Measurements from ENCODE around the gene DCXR. TPM values are rescaled to one million over a fixed set of nuclear protein-coding genes. Genes with fewer than 3 reads are reported as not detected.

Gene DCXR
- total RNA-seq, 1 experiment from 2014 or later, result 120 TPM

GRCh38 chr17:82081546-82081945 lies 44.0 kb upstream of the DCXR start:
- Histone ChIP-seq H3K9me3 (ENCODE audit: insufficient read depth, low read depth) (no peaks in the 10 kb centered on the region), H3K36me3 (ENCODE audit: low read depth) (no peaks in the 10 kb centered on the region), H3K4me1 (replicated peaks; ENCODE audit: insufficient read depth) (no peaks in the 10 kb centered on the region), H4K20me1 (ENCODE audit: insufficient read depth) (peaks cover 14% of the 10 kb centered on the region), H3F3A (ENCODE audit: insufficient read depth, low read depth) (peaks cover 11% of the 10 kb centered on the region), H3K27me3 (ENCODE audit: insufficient read depth, low read depth) (no peaks in the 10 kb centered on the region), H3K9me2 (ENCODE audit: insufficient read depth) (no peaks in the 10 kb centered on the region), H3K79me2 (ENCODE audit: low read depth) (no peaks in the 10 kb centered on the region), H3K4me3 (no peak overlapping the region), H3K27ac (no peak overlapping the region), H3K4me2 (no peak overlapping the region), H2AFZ (no peak overlapping the region)
- intact Hi-C loops (cut with micrococcal nuclease; ENCODE audit: unreplicated experiment), result no loop called here
- BruUV-seq (replicated peaks), result no TSS peak
- CTCF ChIA-PET, result no interaction called here
- DNase-seq, result no peak
- TF ChIP-seq EZH2 (IDR thresholded peaks at IDR 0.05; ENCODE audit: low read depth) (no peak), CTCF (conservative IDR thresholded peaks at IDR 0.05) (no peak)
- POLR2A ChIA-PET (ENCODE audit: unreplicated experiment), result no interaction called here

- no peak for TF ChIP-seq EZH2 (IDR thresholded peaks at IDR 0.05; ENCODE audit: low read depth)
- TF ChIP-seq CTCF (conservative IDR thresholded peaks at IDR 0.05), result no peak
- no peaks in the 10 kb centered on the region for H3K79me2 ChIP-seq (ENCODE audit: low read depth)
- H3K27me3 ChIP-seq (ENCODE audit: insufficient read depth, low read depth), result no peaks in the 10 kb centered on the region
- no peak overlapping the region for H2AFZ ChIP-seq
- no peaks in the 10 kb centered on the region for H3K36me3 ChIP-seq (ENCODE audit: low read depth)
- no peaks in the 10 kb centered on the region for H3K9me2 ChIP-seq (ENCODE audit: insufficient read depth)
- H3K4me2 ChIP-seq, result no peak overlapping the region
- H3K4me3 ChIP-seq, result no peak overlapping the region
- H3F3A ChIP-seq (ENCODE audit: insufficient read depth, low read depth), result peaks cover 17% of the 10 kb centered on the region
- CTCF ChIA-PET, result no interaction called here
- intact Hi-C loops (cut with micrococcal nuclease; ENCODE audit: unreplicated experiment), result no loop called here
- DNase-seq, result no peak
- no TSS peak for BruUV-seq (replicated peaks)
- no peaks in the 10 kb centered on the region for H3K9me3 ChIP-seq (ENCODE audit: insufficient read depth, low read depth)
- H3K4me1 ChIP-seq (replicated peaks; ENCODE audit: insufficient read depth), result no peaks in the 10 kb centered on the region
- no peak overlapping the region for H3K27ac ChIP-seq
- H4K20me1 ChIP-seq (ENCODE audit: insufficient read depth), result peaks cover 14% of the 10 kb centered on the region
- POLR2A ChIA-PET (ENCODE audit: unreplicated experiment), result no interaction called here
Observed at GRCh38 chr17:82080789-82081464, 43.4 kb upstream of the DCXR start.

- Histone ChIP-seq H2AFZ (no peak overlapping the region), H3K4me2 (no peak overlapping the region), H3K9me3 (ENCODE audit: insufficient read depth, low read depth) (no peaks in the 10 kb centered on the region), H4K20me1 (ENCODE audit: insufficient read depth) (peaks cover 14% of the 10 kb centered on the region), H3K79me2 (ENCODE audit: low read depth) (no peaks in the 10 kb centered on the region), H3K4me1 (replicated peaks; ENCODE audit: insufficient read depth) (no peaks in the 10 kb centered on the region), H3K9me2 (ENCODE audit: insufficient read depth) (no peaks in the 10 kb centered on the region), H3K36me3 (ENCODE audit: low read depth) (no peaks in the 10 kb centered on the region), H3F3A (ENCODE audit: insufficient read depth, low read depth) (peaks cover 20% of the 10 kb centered on the region), H3K27ac (no peak overlapping the region), H3K27me3 (ENCODE audit: insufficient read depth, low read depth) (no peaks in the 10 kb centered on the region), H3K4me3 (no peak overlapping the region)
- ChIA-PET POLR2A (ENCODE audit: unreplicated experiment) (no interaction called here), CTCF (no interaction called here)
- no peak for TF ChIP-seq EZH2 (IDR thresholded peaks at IDR 0.05; ENCODE audit: low read depth)
- TF ChIP-seq CTCF (conservative IDR thresholded peaks at IDR 0.05), result no peak
- intact Hi-C loops (cut with micrococcal nuclease; ENCODE audit: unreplicated experiment), result no loop called here
- BruUV-seq (replicated peaks), result no TSS peak
- DNase-seq, result no peak
Observed at GRCh38 chr17:82080048-82080788, 42.7 kb upstream of the DCXR start.
